Ascending aorta (tissue), 2 donors: ENCODE measurements around the gene SLC24A3. TPM values are rescaled to one million over a fixed set of nuclear protein-coding genes. Genes with fewer than 3 reads are reported as not detected.

ENCODE experiments used
- DNase-seq, 2 donors: peaks; one replicate each; pipeline ENCODE4 v3.0.0-alpha.2; 2019; ENCODE audit warnings: low spot score in 2 of 2
- H3K27ac ChIP-seq, 2 donors: fragments of 200-600 bp; sonication (generic); one replicate each; pipeline ENCODE4 v1.5.1; 2016 to 2017; ENCODE audit warnings: mild to moderate bottlenecking in 1 of 2
- H3K27me3 ChIP-seq: fragments of 200-600 bp; sonication (generic); one replicate; pipeline ENCODE4 v1.5.1; 2017
- H3K36me3 ChIP-seq, 2 donors: fragments of 200-600 bp; sonication (generic); one replicate each; pipeline ENCODE4 v1.5.1; 2016
- H3K4me1 ChIP-seq, 2 donors: fragments of 200-600 bp; sonication (generic); one replicate each; pipeline ENCODE4 v1.5.1; 2016 to 2017; ENCODE audit warnings: mild to moderate bottlenecking in 1 of 2
- H3K4me3 ChIP-seq, 2 donors: fragments of 200-600 bp; sonication (generic); one replicate each; pipeline ENCODE4 v1.5.1; 2016 to 2017; ENCODE audit warnings: mild to moderate bottlenecking in 1 of 2
- H3K9me3 ChIP-seq, 2 donors: fragments of 200-600 bp; sonication (generic); one replicate each; pipeline ENCODE4 v1.5.1; 2016
- CTCF ChIP-seq, 3 experiments: fragments of 200-600 bp in 2 of 3; fragments of 450-650 bp in 1 of 3; sonication (generic) in 2 of 3; IDR thresholded peaks; one replicate each; pipeline ENCODE4 v1.5.1; 2016 to 2019; ENCODE audit warnings: antibody characterized with exemption in 3 of 3, mild to moderate bottlenecking in 1 of 3, moderate library complexity in 1 of 3
- intact Hi-C: fragments of 100-400 bp; cut with DNase I; formaldehyde crosslinking; loops from one replicate; pipeline ENCODE4 v1.15.1; 2023
- total RNA-seq: library from RNA; depleted of rRNA; stranded (reverse); fragments of >200 nt; gene quantifications from one replicate; pipeline ENCODE4 v1.1.0, GENCODE V29; 2016

The SLC24A3 gene
- total RNA-seq, 1 donor from 2014 or later, result 12.9 TPM

- intact Hi-C loops, result no loop called here
- H3K4me3 ChIP-seq, result no peak overlapping the region
- H3K27me3 ChIP-seq, result no peaks in the 10 kb centered on the region
- DNase-seq, result no peak
- H3K4me1 ChIP-seq, result peaks cover 0 to 10% of the 10 kb centered on the region in 2 donors
- TF ChIP-seq CTCF (IDR thresholded peaks at IDR 0.05), result no peak
- H3K27ac ChIP-seq, result no peak overlapping the region
- H3K36me3 ChIP-seq, result no peaks in the 10 kb centered on the region
- no peaks in the 10 kb centered on the region for H3K9me3 ChIP-seq
These were observed 123.5 kb downstream of the SLC24A3 start for GRCh38 chr20:19335916-19336315.

DNA sequence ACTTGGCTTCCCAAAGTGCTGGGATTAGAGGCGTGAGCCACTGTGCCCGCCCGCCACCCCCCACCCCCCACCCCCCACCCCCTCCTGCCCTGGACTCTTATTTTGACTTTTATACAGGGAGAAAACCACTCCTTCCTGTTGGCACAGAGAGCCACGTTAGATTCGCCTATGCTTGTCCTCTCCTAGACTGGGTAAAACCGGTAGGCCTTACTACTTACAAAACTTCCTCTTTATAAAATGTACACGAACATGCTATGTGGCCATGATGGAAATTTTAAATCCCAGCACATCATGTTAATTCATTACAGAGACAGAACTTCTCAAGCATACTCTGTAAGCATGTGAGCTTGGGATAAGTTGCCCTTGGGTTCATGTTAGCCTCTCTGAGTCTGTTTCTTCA is 124.2 kb downstream of the SLC24A3 start:
- DNase-seq, result no peak

DNA sequence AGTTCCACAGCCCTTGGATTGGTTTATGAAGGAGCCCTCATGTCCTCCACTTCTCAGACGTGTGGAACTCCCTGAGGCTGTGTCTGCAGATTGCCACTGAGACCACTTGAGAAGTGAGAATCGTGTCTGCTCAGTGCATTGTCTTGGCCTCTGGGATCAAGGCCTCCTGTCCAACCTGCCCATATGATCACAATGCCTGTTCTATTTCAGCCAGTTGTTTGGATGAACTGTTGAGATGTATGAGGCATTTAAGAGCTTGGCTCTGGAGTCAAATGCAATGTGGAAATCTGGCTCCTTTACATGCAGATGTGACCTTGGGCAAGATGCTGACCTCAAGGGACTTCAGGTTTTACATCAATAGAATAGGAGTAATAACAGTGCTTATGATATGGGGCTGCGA is 125.9 kb downstream of the SLC24A3 start:
- TF ChIP-seq CTCF (IDR thresholded peaks at IDR 0.05), result no peak
- no peaks in the 10 kb centered on the region for H3K9me3 ChIP-seq
- H3K27ac ChIP-seq, result no peak overlapping the region

More for the DNA sequence above, 124.2 kb downstream of the SLC24A3 start:
- H3K27me3 ChIP-seq, result no peaks in the 10 kb centered on the region
- H3K4me1 ChIP-seq, result peaks cover 0 to 15% of the 10 kb centered on the region in 2 donors
- no peak for TF ChIP-seq CTCF (IDR thresholded peaks at IDR 0.05)
- no peaks in the 10 kb centered on the region for H3K9me3 ChIP-seq
- intact Hi-C loops, result no loop called here
- no peak overlapping the region for H3K27ac ChIP-seq
- H3K4me3 ChIP-seq, result no peak overlapping the region
- no peaks in the 10 kb centered on the region for H3K36me3 ChIP-seq

DNA sequence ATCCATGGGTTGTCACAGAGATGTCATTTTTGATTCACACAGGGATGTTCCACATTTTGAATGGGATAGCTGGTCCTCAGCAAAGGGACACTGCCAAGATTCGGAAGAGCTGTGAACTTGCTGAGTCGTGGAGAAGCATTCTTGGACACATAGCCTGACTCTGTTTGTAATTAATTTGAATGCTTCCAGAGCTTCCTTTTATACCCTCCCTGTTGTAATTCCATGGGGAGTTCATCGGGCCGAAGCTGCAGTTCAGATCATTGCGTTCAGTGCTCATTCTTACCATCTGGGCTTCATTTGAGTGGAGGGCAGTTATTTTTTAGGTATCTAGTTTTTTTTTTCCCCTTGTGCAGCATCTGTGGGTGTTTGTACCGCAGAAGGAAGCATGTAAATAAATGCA is 126.5 kb downstream of the SLC24A3 start:
- no peak for TF ChIP-seq CTCF (IDR thresholded peaks at IDR 0.05)
- intact Hi-C loops, result no loop called here
- Histone ChIP-seq H3K27me3 (no peaks in the 10 kb centered on the region), H3K9me3 (no peaks in the 10 kb centered on the region), H3K4me3 (no peak overlapping the region), H3K36me3 (no peaks in the 10 kb centered on the region), H3K4me1 (peaks cover 0 to 14% of the 10 kb centered on the region in 2 donors), H3K27ac (no peak overlapping the region)
- DNase-seq, result no peak

More for the DNA sequence above, 125.9 kb downstream of the SLC24A3 start:
- DNase-seq, result no peak
- H3K4me3 ChIP-seq, result no peak overlapping the region
- H3K36me3 ChIP-seq, result no peaks in the 10 kb centered on the region
- H3K4me1 ChIP-seq, result peaks cover 0 to 14% of the 10 kb centered on the region in 2 donors
- intact Hi-C loops, result no loop called here
- no peaks in the 10 kb centered on the region for H3K27me3 ChIP-seq

DNA sequence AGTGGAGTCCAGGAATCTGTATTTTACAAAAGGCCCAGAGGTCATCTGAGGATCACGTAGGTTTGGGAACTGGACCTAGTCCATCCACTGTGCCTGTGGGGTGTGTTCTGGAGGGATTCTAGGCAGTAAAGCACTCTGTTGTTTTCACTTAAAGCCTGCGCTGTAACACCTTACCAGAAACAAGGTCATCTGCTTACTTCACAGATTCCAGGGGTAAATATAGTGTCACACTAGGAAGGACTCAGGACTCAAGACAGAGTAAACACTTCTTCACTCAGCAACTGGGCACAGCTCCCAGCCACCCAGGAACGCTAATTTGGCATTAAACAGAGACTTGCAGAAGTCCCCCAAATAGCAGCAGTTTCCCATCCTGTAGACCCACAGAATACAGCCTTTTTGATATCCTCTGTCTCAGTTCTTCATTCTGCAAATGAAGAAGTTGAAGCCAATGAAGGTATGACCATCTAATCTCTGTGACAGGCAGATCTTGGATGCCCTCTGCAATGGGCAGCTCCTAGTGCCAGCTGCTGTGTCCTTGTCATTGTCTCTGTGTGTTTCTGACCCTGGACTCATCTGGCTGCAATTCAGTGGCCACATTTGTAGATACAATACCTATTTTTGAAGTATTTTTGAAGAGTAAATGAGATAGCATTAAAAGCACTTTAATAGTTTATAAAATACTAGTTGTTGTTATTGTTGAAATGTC is 129.1 kb downstream of the SLC24A3 start:
- Histone ChIP-seq H3K9me3 (no peaks in the 10 kb centered on the region), H3K36me3 (no peaks in the 10 kb centered on the region), H3K27ac (no peak overlapping the region), H3K4me3 (no peak overlapping the region), H3K4me1 (peaks cover 0 to 11% of the 10 kb centered on the region in 2 donors), H3K27me3 (no peaks in the 10 kb centered on the region)
- TF ChIP-seq CTCF (IDR thresholded peaks at IDR 0.05), result no peak
- intact Hi-C loops, result no loop called here
- DNase-seq, result no peak
